Neutrophil (primary cell): ENCODE measurements around the gene GLB1L.

Source experiments
- H3K27ac ChIP-seq: fragments of 200-600 bp; sonication (generic); 2 replicates; pipeline ENCODE4 v1.5.1; 2016; ENCODE audit warnings: mild to moderate bottlenecking, moderate library complexity
- H3K27me3 ChIP-seq: fragments of 200-600 bp; sonication (generic); 2 replicates; pipeline ENCODE4 v1.6.0; 2016; ENCODE audit warnings: mild to moderate bottlenecking
- H3K36me3 ChIP-seq: fragments of 200-600 bp; sonication (generic); 2 replicates; pipeline ENCODE4 v1.5.1; 2017
- H3K4me1 ChIP-seq, 2 experiments: fragments of 200-600 bp in 1 of 2; sonication (generic) in 1 of 2; 1 replicate in 1 of 2; 2 replicates in 1 of 2; pipeline versions ENCODE4 v1.5.1 to v1.6.1; 2013 to 2016; ENCODE audit warnings: low read depth in 1 of 2, low read length in 1 of 2, mild to moderate bottlenecking in 1 of 2, moderate library complexity in 1 of 2; ENCODE audit not compliant: control insufficient read depth in 1 of 2, insufficient read depth in 1 of 2
- H3K4me3 ChIP-seq, 2 experiments: fragments of 200-600 bp in 1 of 2; sonication (generic) in 1 of 2; 1 replicate in 1 of 2; 2 replicates in 1 of 2; pipeline ENCODE4 v1.5.1; 2013 to 2016; ENCODE audit warnings: low read depth in 1 of 2, low read length in 1 of 2, mild to moderate bottlenecking in 1 of 2, moderate library complexity in 1 of 2
- H3K9me3 ChIP-seq: fragments of 200-600 bp; sonication (generic); 2 replicates; pipeline ENCODE4 v1.5.1; 2016
- CTCF ChIP-seq: fragments of 200-600 bp; sonication (generic); IDR thresholded peaks from 2 replicates; pipeline ENCODE4 v1.5.1; 2016; ENCODE audit warnings: antibody characterized with exemption

GLB1L gene

GRCh38 chr2:219282375-219282774 is 37.1 kb upstream of the GLB1L start:
- Histone ChIP-seq H3K9me3 (no peaks in the 10 kb centered on the region), H3K27me3 (no peaks in the 10 kb centered on the region), H3K36me3 (peaks cover 61% of the 10 kb centered on the region), H3K4me3 (no peak overlapping the region), H3K27ac (no peak overlapping the region), H3K4me1 (peaks cover 28 to 34% of the 10 kb centered on the region in 2 experiments)
- TF ChIP-seq CTCF: no peak

- no peak overlapping the region for H3K4me3 ChIP-seq
- H3K27ac ChIP-seq: no peak overlapping the region
- H3K27me3 ChIP-seq: no peaks in the 10 kb centered on the region
- H3K36me3 ChIP-seq: peaks cover 57% of the 10 kb centered on the region
- TF ChIP-seq CTCF: no peak
- H3K9me3 ChIP-seq: no peaks in the 10 kb centered on the region
- peaks cover 29 to 35% of the 10 kb centered on the region in 2 experiments for H3K4me1 ChIP-seq
Observed at GRCh38 chr2:219281588-219281987, 36.3 kb upstream of the GLB1L start.

DNA sequence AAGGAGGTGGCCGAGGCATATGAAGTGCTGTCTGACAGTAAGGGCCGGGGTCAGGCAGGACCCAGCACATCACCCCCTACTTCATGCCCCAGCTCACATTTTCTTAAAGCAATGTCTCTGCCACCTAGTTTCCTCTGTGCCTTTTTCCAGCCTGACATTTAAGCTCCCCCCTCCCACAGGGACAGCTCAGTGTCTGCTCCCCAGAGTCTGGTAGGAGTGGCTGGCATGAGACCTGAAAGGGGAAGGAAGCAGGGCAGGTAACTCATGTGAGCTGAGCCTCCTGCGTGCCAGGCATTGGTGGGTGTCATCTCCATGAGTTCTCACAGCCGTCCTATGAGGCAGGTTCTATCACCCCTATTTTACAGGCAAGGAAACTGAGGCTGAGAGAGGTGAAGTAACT is 35.4 kb upstream of the GLB1L start:
- peak overlapping the region; percentile 98 for H3K27ac ChIP-seq
- no peaks in the 10 kb centered on the region for H3K27me3 ChIP-seq
- H3K9me3 ChIP-seq: no peaks in the 10 kb centered on the region
- peaks cover 48% of the 10 kb centered on the region for H3K36me3 ChIP-seq
- peaks cover 29 to 35% of the 10 kb centered on the region in 2 experiments for H3K4me1 ChIP-seq
- peak overlapping the region in 1 of 2 experiments; percentile 81 for H3K4me3 ChIP-seq
- no peak for TF ChIP-seq CTCF

- Histone ChIP-seq H3K9me3 (no peaks in the 10 kb centered on the region), H3K4me3 (peak overlapping the region; percentile 81 to 82), H3K27ac (peak overlapping the region; percentile 98), H3K27me3 (no peaks in the 10 kb centered on the region), H3K4me1 (peaks cover 29 to 35% of the 10 kb centered on the region in 2 experiments), H3K36me3 (peaks cover 41% of the 10 kb centered on the region)
- no peak for TF ChIP-seq CTCF
Observed at GRCh38 chr2:219279916-219280516, 34.8 kb upstream of the GLB1L start.

GRCh38 chr2:219279151-219279915 is 34.1 kb upstream of the GLB1L start, which contains the start of gene DNAJB2:
Gene DNAJB2, plus strand, starts transcription at chr2:219279366. Its CDS starts 468 bp downstream, at chr2:219279834.
- peak within 1 kb of the TSS; percentile 98 for H3K27ac ChIP-seq
- no peak for TF ChIP-seq CTCF
- peak within 1 kb of the TSS; percentile 81 to 82 for H3K4me3 ChIP-seq
- peaks cover 35% of the 10 kb centered on the region for H3K36me3 ChIP-seq
- H3K9me3 ChIP-seq: no peaks in the 10 kb centered on the region
- peaks cover 3% of the 10 kb centered on the region for H3K27me3 ChIP-seq
- peaks cover 29 to 35% of the 10 kb centered on the region in 2 experiments for H3K4me1 ChIP-seq
